ENCODE results near the gene PTPRG. TPM values are rescaled to one million over a fixed set of nuclear protein-coding genes. Genes with fewer than 3 reads are reported as not detected.
A peak's percentile ranks its signal among the peaks of the same experiment; 100 is the strongest.

The PTPRG gene
- total RNA-seq, 3 donors from 2014 or later, result 28.9 to 54.7 (median 40.4) TPM

DNA sequence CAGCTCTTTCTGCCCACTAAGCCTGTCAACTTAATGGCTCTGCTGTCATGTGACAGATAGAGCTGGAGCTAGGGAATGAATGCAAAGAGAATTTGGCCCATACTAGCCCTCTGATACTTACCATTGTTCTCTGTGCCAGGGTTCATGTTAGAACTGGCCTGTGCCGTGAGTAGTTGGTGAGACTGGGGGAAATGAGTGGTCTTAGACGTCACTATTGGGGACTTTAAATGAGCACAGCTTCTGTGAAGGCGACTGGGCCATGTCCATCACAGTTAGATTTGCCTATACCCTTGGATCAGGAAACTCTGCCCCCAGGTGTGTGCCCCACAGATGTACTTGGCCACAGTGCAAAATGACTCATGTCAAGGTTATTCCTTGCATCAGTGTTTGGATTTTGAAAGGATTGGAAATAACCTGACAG, 124.9 kb downstream of the PTPRG start:
- DNase-seq, result no peak
- Histone ChIP-seq H3K4me3 (no peak overlapping the region), H3K9me3 (no peaks in the 10 kb centered on the region), H3K36me3 (ENCODE audit: low read depth) (no peaks in the 10 kb centered on the region), H3K4me1 (ENCODE audit: low read depth) (peaks cover 4% of the 10 kb centered on the region)
- no peak for ATAC-seq
- intact Hi-C loops (cut with DNase I, micrococcal nuclease), result no loop called here
- TF ChIP-seq, protein P1, sequence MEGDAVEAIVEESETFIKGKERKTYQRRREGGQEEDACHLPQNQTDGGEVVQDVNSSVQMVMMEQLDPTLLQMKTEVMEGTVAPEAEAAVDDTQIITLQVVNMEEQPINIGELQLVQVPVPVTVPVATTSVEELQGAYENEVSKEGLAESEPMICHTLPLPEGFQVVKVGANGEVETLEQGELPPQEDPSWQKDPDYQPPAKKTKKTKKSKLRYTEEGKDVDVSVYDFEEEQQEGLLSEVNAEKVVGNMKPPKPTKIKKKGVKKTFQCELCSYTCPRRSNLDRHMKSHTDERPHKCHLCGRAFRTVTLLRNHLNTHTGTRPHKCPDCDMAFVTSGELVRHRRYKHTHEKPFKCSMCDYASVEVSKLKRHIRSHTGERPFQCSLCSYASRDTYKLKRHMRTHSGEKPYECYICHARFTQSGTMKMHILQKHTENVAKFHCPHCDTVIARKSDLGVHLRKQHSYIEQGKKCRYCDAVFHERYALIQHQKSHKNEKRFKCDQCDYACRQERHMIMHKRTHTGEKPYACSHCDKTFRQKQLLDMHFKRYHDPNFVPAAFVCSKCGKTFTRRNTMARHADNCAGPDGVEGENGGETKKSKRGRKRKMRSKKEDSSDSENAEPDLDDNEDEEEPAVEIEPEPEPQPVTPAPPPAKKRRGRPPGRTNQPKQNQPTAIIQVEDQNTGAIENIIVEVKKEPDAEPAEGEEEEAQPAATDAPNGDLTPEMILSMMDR (IDR thresholded peaks at IDR 0.05), result no peak

DNA sequence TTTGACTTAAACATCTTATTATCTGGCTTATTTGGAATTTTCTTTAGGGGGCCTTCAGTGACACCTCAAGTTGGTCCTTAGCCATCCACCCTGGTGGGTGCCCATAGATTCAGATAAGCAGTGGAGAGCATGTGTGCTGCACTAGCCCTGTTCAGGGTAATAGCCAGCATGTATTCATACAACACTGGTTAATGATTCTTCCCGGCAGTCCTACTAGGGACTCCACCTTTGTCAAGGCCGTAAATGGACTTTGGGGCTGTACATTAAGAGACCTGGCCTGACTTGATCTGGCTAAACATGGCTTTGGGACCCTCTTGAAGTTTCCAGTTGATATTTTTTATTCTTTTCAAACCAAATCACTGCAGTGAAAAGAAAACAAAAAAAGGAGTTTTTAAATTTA, 125.8 kb downstream of the PTPRG start:
- intact Hi-C loops (cut with DNase I, micrococcal nuclease), result no loop called here
- Histone ChIP-seq H3K36me3 (ENCODE audit: low read depth) (no peaks in the 10 kb centered on the region), H3K4me3 (no peak overlapping the region), H3K9me3 (no peaks in the 10 kb centered on the region), H3K4me1 (ENCODE audit: low read depth) (peaks cover 4% of the 10 kb centered on the region)
- DNase-seq (peak in 1 of 3 donors; percentile 36), ATAC-seq (peak; percentile 83)
- TF ChIP-seq, protein P1 (IDR thresholded peaks at IDR 0.05), result no peak

DNA sequence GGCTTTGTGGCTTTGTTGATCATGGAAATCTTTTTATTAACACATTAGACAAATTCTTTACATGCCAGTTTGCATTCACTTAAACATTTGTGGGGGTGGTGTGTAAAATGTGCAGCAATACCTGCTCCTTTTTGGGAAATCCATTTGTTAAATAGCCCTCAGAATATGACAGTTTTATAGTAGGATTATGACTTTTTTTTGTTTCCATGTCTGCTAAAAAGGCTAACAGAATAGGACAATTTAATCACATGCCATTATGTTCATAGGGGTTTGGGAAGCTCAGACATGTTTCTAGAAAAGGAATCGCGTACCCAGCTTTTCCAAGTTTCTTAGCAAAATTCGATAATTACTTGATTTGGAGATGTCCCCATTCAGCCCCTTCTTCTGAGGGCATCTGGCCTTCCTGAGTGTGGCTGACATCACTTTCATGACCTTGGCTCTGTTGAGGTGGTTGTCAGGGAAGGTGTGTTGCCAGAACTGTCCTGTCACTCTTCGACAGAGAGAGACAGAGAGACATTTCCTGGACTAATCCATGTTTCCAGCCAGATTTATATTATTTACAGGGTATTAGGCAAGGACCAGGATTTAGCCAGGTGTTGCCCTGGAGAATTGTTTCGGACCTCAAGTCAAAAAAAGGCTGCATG, 126.4 kb downstream of the PTPRG start:
- no peak for ATAC-seq
- intact Hi-C loops (cut with DNase I, micrococcal nuclease), result no loop called here
- DNase-seq, result no peak
- Histone ChIP-seq H3K4me1 (ENCODE audit: low read depth) (peaks cover 4% of the 10 kb centered on the region), H3K36me3 (ENCODE audit: low read depth) (no peaks in the 10 kb centered on the region), H3K4me3 (no peak overlapping the region), H3K9me3 (no peaks in the 10 kb centered on the region)
- TF ChIP-seq, protein P1 (IDR thresholded peaks at IDR 0.05), result no peak

GRCh38 chr3:61688307-61688984, 127.1 kb downstream of the PTPRG start:
- Histone ChIP-seq H3K36me3 (ENCODE audit: low read depth) (no peaks in the 10 kb centered on the region), H3K4me1 (ENCODE audit: low read depth) (peaks cover 4% of the 10 kb centered on the region), H3K9me3 (no peaks in the 10 kb centered on the region), H3K4me3 (no peak overlapping the region)
- DNase-seq (no peak), ATAC-seq (no peak)
- TF ChIP-seq, protein P1 (IDR thresholded peaks at IDR 0.05), result no peak
- intact Hi-C loops (cut with DNase I, micrococcal nuclease), result no loop called here

DNA sequence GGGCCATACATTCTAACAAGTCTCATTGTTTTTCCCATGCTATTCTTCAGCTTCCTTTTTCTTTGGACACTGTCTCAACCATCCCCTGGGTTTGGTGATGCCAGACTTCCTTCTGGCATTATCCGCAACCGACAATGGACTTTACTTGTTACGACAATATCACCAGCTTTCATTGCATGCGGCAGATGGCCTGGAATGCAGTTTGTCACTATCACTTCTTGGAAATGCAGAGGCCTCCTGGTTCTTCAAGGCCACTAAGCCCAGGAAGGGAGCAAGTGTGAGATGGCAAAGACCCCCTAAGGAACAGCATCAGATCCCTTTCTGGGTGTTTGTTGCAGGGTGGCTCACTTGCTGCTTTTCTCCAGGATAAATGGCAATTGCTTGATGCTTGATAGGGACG, 128.6 kb downstream of the PTPRG start:
- Histone ChIP-seq H3K36me3 (ENCODE audit: low read depth) (no peaks in the 10 kb centered on the region), H3K9me3 (no peaks in the 10 kb centered on the region), H3K4me1 (ENCODE audit: low read depth) (peaks cover 4% of the 10 kb centered on the region), H3K4me3 (no peak overlapping the region)
- intact Hi-C loops (cut with DNase I, micrococcal nuclease), result no loop called here
- ATAC-seq, result no peak
- TF ChIP-seq, protein P1 (IDR thresholded peaks at IDR 0.05), result no peak
- DNase-seq, result no peak

All from mucosa of descending colon (tissue), 3 donors.